DOHH2 (cell line): ENCODE data around the gene CYSLTR2.

Experiments
- H3F3A ChIP-seq: fragments of 200-600 bp; sonication (generic), shearing (Covaris generic); 2 replicates; pipeline ENCODE4 v1.6.0; 2016; ENCODE audit warnings: antibody characterized with exemption, mild to moderate bottlenecking; ENCODE audit not compliant: control insufficient read depth, insufficient read depth
- H3K27ac ChIP-seq: fragments of 200-600 bp; sonication (generic); 2 replicates; pipeline ENCODE4 v1.5.1; 2014; ENCODE audit warnings: low read depth, mild to moderate bottlenecking, low read length, moderate library complexity
- H3K27me3 ChIP-seq: fragments of 200-600 bp; sonication (generic); 2 replicates; pipeline ENCODE4 v1.6.1; 2014; ENCODE audit warnings: mild to moderate bottlenecking, low read length, mixed read lengths; ENCODE audit not compliant: control insufficient read depth
- H3K36me3 ChIP-seq: fragments of 200-600 bp; sonication (generic); 2 replicates; pipeline ENCODE4 v1.6.1; 2014; ENCODE audit warnings: mild to moderate bottlenecking, low read length, moderate library complexity, mixed read lengths; ENCODE audit not compliant: control insufficient read depth
- H3K4me1 ChIP-seq: fragments of 200-600 bp; sonication (generic); 2 replicates; pipeline ENCODE4 v1.6.1; 2014; ENCODE audit warnings: mild to moderate bottlenecking, low read length, mixed read lengths; ENCODE audit not compliant: control insufficient read depth
- H3K4me2 ChIP-seq: fragments of 200-600 bp; sonication (generic); 2 replicates; pipeline ENCODE4 v1.6.0; 2014; ENCODE audit warnings: mild to moderate bottlenecking, low read length, moderate library complexity
- H3K4me3 ChIP-seq: fragments of 200-600 bp; sonication (generic); 2 replicates; pipeline ENCODE4 v1.5.1; 2014; ENCODE audit warnings: mild to moderate bottlenecking, low read length, mixed read lengths
- H3K79me2 ChIP-seq: fragments of 200-600 bp; sonication (generic); 2 replicates; pipeline ENCODE4 v1.6.1; 2014; ENCODE audit warnings: mild to moderate bottlenecking, low read length, mixed read lengths; ENCODE audit not compliant: control insufficient read depth
- H3K9me2 ChIP-seq: fragments of 200-600 bp; sonication (generic); replicated peaks from 2 replicates; pipeline ENCODE4 v1.6.1; 2014; ENCODE audit warnings: mild to moderate bottlenecking, low read length, mixed read lengths; ENCODE audit not compliant: control insufficient read depth
- H3K9me3 ChIP-seq: fragments of 200-600 bp; sonication (generic); 2 replicates; pipeline ENCODE4 v1.6.1; 2014; ENCODE audit warnings: antibody characterized with exemption, low read length, mixed read lengths; ENCODE audit not compliant: control insufficient read depth, insufficient read depth
- H4K20me1 ChIP-seq: fragments of 200-600 bp; sonication (generic); 2 replicates; pipeline ENCODE4 v1.6.0; 2014; ENCODE audit warnings: low read depth, mild to moderate bottlenecking, antibody characterized with exemption, low read length, moderate library complexity; ENCODE audit not compliant: control insufficient read depth, insufficient read depth
- EZH2phosphoT487 ChIP-seq: fragments of 200-600 bp; sonication (generic); IDR thresholded peaks from 2 replicates; pipeline ENCODE4 v1.6.1; 2017; ENCODE audit warnings: borderline replicate concordance, mild to moderate bottlenecking, antibody characterized with exemption, low read length, moderate library complexity, mixed read lengths
- TF ChIP-seq, protein P1 (sequence below): fragments of 200-600 bp; sonication (generic); IDR thresholded peaks from one replicate; pipeline ENCODE4 v1.5.1; 2014; ENCODE audit warnings: antibody characterized with exemption, mild to moderate bottlenecking, low read depth, low read length; ENCODE audit not compliant: poor library complexity, severe bottlenecking

CYSLTR2 gene

GRCh38 chr13:48678316-48678715, 24.6 kb downstream of the CYSLTR2 start:
- H4K20me1 ChIP-seq, result no peaks in the 10 kb centered on the region
- H3K9me2 ChIP-seq, result no peaks in the 10 kb centered on the region
- H3K27me3 ChIP-seq, result no peaks in the 10 kb centered on the region
- TF ChIP-seq, protein P1, sequence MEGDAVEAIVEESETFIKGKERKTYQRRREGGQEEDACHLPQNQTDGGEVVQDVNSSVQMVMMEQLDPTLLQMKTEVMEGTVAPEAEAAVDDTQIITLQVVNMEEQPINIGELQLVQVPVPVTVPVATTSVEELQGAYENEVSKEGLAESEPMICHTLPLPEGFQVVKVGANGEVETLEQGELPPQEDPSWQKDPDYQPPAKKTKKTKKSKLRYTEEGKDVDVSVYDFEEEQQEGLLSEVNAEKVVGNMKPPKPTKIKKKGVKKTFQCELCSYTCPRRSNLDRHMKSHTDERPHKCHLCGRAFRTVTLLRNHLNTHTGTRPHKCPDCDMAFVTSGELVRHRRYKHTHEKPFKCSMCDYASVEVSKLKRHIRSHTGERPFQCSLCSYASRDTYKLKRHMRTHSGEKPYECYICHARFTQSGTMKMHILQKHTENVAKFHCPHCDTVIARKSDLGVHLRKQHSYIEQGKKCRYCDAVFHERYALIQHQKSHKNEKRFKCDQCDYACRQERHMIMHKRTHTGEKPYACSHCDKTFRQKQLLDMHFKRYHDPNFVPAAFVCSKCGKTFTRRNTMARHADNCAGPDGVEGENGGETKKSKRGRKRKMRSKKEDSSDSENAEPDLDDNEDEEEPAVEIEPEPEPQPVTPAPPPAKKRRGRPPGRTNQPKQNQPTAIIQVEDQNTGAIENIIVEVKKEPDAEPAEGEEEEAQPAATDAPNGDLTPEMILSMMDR, result no peak
- TF ChIP-seq EZH2phosphoT487, result no peak
- no peaks in the 10 kb centered on the region for H3K4me1 ChIP-seq
- H3K79me2 ChIP-seq, result no peaks in the 10 kb centered on the region
- no peak overlapping the region for H3K4me2 ChIP-seq
- H3K4me3 ChIP-seq, result no peak overlapping the region
- no peaks in the 10 kb centered on the region for H3K9me3 ChIP-seq
- H3F3A ChIP-seq, result no peaks in the 10 kb centered on the region
- no peak overlapping the region for H3K27ac ChIP-seq
- no peaks in the 10 kb centered on the region for H3K36me3 ChIP-seq

GRCh38 chr13:48679941-48680680, 26.4 kb downstream of the CYSLTR2 start:
- Histone ChIP-seq H3K9me3 (no peaks in the 10 kb centered on the region), H4K20me1 (no peaks in the 10 kb centered on the region), H3F3A (no peaks in the 10 kb centered on the region), H3K27me3 (no peaks in the 10 kb centered on the region), H3K79me2 (no peaks in the 10 kb centered on the region), H3K4me1 (no peaks in the 10 kb centered on the region), H3K4me3 (no peak overlapping the region), H3K9me2 (no peaks in the 10 kb centered on the region), H3K36me3 (no peaks in the 10 kb centered on the region), H3K4me2 (no peak overlapping the region), H3K27ac (no peak overlapping the region)
- TF ChIP-seq, protein P1, result no peak
- no peak for TF ChIP-seq EZH2phosphoT487

GRCh38 chr13:48680756-48681392, 27.1 kb downstream of the CYSLTR2 start:
- Histone ChIP-seq H3K9me3 (no peaks in the 10 kb centered on the region), H4K20me1 (no peaks in the 10 kb centered on the region), H3K27ac (no peak overlapping the region), H3K36me3 (no peaks in the 10 kb centered on the region), H3K27me3 (no peaks in the 10 kb centered on the region), H3K9me2 (no peaks in the 10 kb centered on the region), H3K4me2 (no peak overlapping the region), H3K4me1 (no peaks in the 10 kb centered on the region), H3K79me2 (no peaks in the 10 kb centered on the region), H3F3A (no peaks in the 10 kb centered on the region), H3K4me3 (no peak overlapping the region)
- TF ChIP-seq, protein P1, result no peak
- TF ChIP-seq EZH2phosphoT487, result no peak
